Hippocampal formation (tissue), 2 donors: Measurements from ENCODE around the gene KCNK6.

Experiments used
- DNase-seq, 2 donors: peaks; one replicate each; lab custom pipeline; 2025; lab: John Stamatoyannopoulos, UW

KCNK6 gene

GRCh38 chr19:38298821-38299680 lies 20.6 kb upstream of the KCNK6 start:
- DNase-seq, result no peak

- no peak for DNase-seq
These were observed 15.9 kb upstream of the KCNK6 start, which contains the start of gene C19orf33 for GRCh38 chr19:38303517-38304351. Gene C19orf33 (plus strand): TSS chr19:38304251. CDS start chr19:38304262, 11 bp downstream.

DNA sequence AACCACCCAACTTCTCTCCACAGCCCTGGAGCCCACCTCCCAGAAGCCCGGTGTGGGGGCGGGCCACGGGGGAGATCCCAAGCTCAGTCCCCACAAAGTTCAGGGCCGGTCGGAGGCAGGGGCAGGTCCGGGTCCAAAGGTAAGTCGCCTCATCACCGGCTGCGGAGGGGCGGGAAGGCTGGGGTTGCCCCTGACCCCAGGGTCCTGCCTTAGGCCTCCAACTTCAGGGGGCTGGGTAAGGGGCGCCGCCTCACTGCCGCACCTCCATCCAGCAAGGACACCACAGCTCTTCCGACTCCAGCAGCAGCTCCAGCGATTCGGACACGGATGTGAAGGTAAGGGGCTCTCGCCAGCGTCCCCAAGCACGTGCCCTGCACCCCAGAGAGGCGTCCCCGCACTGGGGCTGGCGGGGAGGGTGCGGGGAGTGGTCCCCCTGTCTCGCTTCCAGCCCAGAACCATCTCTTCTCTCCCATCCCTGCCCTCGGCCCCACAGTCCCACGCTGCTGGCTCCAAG lies 15.2 kb upstream of the KCNK6 start:
- DNase-seq, result no peak

GRCh38 chr19:38304866-38305429 lies 14.7 kb upstream of the KCNK6 start:
- DNase-seq, result no peak

GRCh38 chr19:38306236-38306635 lies 13.4 kb upstream of the KCNK6 start:
- DNase-seq, result no peak

- DNase-seq, result no peak
These were observed 12.6 kb upstream of the KCNK6 start for GRCh38 chr19:38307076-38307475.

GRCh38 chr19:38307597-38307996 lies 12.0 kb upstream of the KCNK6 start:
- DNase-seq, result no peak

- no peak for DNase-seq
These were observed 11.5 kb upstream of the KCNK6 start for GRCh38 chr19:38308006-38308766.

DNA sequence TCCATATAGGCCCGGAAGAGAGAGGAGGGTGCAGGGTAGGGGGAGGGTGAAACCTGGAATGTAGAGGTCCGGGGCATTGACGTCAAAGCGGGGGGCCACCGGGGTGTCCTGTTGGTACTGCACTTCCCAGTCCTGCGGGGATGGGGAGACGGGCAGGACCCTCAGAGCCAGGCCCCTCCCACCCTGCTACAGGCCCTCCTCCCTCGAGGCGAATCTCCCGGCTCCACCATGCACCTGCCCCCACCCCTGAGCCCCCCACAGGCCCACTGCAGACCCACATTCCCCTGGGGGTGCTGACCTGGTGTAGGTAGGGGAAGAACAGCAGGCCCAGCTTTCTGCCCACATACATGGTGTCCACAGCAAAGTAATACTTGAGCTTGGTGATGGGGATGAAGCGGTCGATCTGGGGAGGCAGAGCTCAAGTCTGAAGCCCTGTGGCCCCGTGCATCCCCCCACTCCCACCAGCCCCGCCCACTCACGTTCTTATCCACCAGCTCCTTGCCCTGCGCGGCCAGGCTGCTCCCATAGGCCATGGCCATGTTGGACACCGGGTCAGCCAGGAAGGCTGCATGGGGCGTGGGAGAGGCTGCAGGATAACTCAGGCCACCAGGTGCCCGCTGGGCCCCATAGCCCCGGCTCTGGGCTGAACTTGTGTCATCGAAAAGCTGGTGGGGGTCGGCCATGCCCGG lies 10.6 kb upstream of the KCNK6 start:
- DNase-seq, result no peak

DNA sequence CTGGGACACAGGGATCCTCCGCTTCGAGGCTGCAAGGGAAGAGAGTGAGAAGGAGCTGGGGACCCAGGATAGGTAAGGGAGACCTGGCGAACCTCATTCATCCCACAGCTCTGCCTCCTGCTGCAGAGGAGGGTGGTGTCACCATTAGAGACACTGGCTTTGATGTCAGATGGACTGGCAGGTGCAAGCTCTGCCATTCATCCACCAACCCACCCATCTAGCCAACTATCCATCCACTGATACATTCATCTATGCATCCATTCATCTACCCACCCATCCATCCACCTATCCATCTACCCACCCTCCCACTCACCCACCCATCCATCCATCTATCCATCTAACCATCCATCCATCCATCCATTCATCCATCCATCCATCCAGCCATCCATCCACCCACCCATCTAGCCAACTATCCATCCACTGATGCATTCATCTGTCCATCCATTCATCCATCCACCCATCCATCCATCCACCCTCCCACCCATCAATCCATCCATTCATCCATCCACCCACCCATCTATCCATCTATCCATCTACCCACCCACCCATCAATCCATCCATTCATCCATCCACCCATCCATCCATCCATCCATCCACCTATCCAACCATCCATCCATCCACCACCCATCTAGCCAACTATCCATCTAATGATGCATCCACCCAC lies 9.9 kb upstream of the KCNK6 start:
- no peak for DNase-seq

- DNase-seq, result no peak
These were observed 9.4 kb upstream of the KCNK6 start for GRCh38 chr19:38310279-38310670.

GRCh38 chr19:38310986-38311385 lies 8.7 kb upstream of the KCNK6 start:
- DNase-seq, result no peak

GRCh38 chr19:38315657-38316476 lies 3.8 kb upstream of the KCNK6 start, which contains the start of gene YIF1B:
Gene YIF1B (minus strand): TSS chr19:38315947. CDS start chr19:38315917, 30 bp downstream.
- DNase-seq, result peak; percentile 98 to 99

- no peak for DNase-seq
These were observed 3.1 kb upstream of the KCNK6 start for GRCh38 chr19:38316477-38317067.

- DNase-seq, result peak in 1 of 2 donors; percentile 14
These were observed 2.5 kb upstream of the KCNK6 start for GRCh38 chr19:38317104-38317612.

DNA sequence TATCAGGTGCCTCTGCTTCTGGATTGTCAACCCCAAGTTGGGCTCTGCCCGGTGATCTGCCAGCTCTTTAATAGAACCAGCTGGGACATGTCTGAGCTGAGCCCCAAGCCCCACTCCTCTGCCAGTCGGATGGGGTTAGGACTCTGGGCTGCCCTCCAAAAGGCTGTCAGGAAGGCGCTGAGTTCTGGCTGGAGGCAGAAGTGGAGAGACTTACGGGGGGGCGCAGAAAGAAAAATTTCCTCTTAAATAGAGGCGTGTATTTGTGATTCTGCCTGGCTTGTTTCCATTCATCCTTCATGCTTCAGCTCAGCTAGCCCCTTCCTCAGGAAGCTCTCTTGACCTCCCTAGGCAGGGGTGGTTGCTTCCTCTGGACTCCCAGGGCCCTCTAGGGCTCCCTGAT lies 985 bp upstream of the KCNK6 start:
- no peak for DNase-seq

DNA sequence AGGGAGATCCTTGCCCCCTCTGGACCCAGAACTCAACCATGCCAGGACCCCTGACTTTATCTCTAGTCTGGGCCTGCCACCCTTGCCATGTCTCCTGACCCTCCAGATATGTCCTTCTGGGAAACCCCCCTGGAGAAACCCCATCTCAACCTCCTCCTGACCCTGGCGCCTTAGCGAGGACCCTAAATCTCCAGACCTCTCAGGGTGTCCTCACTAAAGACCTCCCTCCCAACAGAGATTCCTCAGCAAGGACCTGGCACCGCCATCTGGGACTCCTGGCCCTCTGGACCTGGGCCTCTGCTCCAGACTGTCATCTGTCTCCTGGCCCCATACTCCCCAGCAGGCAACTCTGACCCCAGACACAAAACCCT lies 1.3 kb downstream of the KCNK6 start:
- no peak for DNase-seq

DNA sequence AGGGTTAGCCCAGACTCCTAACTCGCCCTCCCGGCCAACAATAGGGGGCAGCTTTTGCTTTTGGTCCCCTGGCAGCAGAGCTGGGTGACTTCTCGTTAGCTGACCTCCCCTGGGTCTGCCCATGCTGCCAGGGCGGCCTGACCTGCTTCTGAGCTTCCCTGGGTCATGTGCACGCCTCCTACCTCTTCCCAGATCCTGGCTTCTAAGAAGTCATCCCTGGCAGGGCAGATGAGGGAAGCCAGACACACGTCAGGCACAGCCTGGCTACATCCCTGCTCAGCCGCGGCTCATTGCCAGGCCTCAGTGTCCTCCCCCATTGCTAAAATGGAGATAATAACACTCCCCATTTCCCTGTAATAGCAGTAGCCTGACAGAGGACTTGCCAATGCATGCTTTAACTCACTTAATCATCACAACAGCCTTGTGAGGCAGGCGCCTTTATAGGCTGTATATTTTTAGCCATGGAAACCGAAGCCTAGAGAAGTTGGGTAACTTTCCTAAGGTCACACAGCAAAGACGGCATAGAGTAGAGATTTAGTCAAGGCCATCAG lies 2.1 kb downstream of the KCNK6 start:
- DNase-seq, result no peak

- no peak for DNase-seq
These were observed 3.6 kb downstream of the KCNK6 start for GRCh38 chr19:38323291-38323690.
